Liver (tissue), 9 donors: Measurements from ENCODE around the gene COG4. TPM values are rescaled to one million over a fixed set of nuclear protein-coding genes. Genes with fewer than 3 reads are reported as not detected.

Experiments used
- DNase-seq: peaks from one replicate; pipeline ENCODE4 v3.0.0-alpha.2; 2017; ENCODE audit warnings: low spot score
- H3K27ac ChIP-seq, 2 donors: one replicate each; pipeline ENCODE4 v1.7.0; 2013; ENCODE audit warnings: inconsistent platforms in 2 of 2, low read length in 2 of 2, control low read depth in 1 of 2, low read depth in 1 of 2, mild to moderate bottlenecking in 1 of 2
- H3K27me3 ChIP-seq, 4 donors: one replicate each; pipeline versions ENCODE4 v1.6.1 to v1.7.0; 2013; ENCODE audit warnings: low read length in 3 of 4, inconsistent platforms in 1 of 4, mild to moderate bottlenecking in 1 of 4, moderate library complexity in 1 of 4; ENCODE audit not compliant: control insufficient read depth in 4 of 4, insufficient read depth in 4 of 4
- H3K36me3 ChIP-seq, 4 donors: one replicate each; pipeline versions ENCODE4 v1.6.1 to v1.7.0; 2013; ENCODE audit warnings: low read length in 3 of 4, mild to moderate bottlenecking in 3 of 4, low read depth in 1 of 4, moderate library complexity in 1 of 4; ENCODE audit not compliant: control insufficient read depth in 4 of 4, insufficient read depth in 3 of 4
- H3K4me1 ChIP-seq, 4 donors: one replicate each; pipeline versions ENCODE4 v1.6.1 to v1.7.0; 2013; ENCODE audit warnings: low read length in 3 of 4, mild to moderate bottlenecking in 3 of 4, moderate library complexity in 1 of 4; ENCODE audit not compliant: control insufficient read depth in 4 of 4, insufficient read depth in 4 of 4
- H3K4me3 ChIP-seq, 3 donors: one replicate each; pipeline versions ENCODE4 v1.6.1 to v1.7.0; 2013; ENCODE audit warnings: low read length in 3 of 3, control low read depth in 1 of 3, low read depth in 1 of 3, mild to moderate bottlenecking in 1 of 3
- H3K9ac ChIP-seq, 2 donors: one replicate each; pipeline ENCODE4 v1.7.0; 2013; ENCODE audit warnings: low read length in 2 of 2, mild to moderate bottlenecking in 2 of 2, moderate library complexity in 2 of 2, control low read depth in 1 of 2, low read depth in 1 of 2
- H3K9me3 ChIP-seq, 4 donors: one replicate each; pipeline versions ENCODE4 v1.6.1 to v1.7.0; 2013; ENCODE audit warnings: low read length in 3 of 4; ENCODE audit not compliant: control insufficient read depth in 4 of 4
- CTCF ChIP-seq: fragments of 150-350 bp; IDR thresholded peaks from 2 replicates; pipeline ENCODE4 v1.5.1; 2017; ENCODE audit warnings: improper control_type of control experiment, low read depth, low read length; ENCODE audit not compliant: missing input control
- EGR1 ChIP-seq, 2 donors: IDR thresholded peaks; 2 replicates each; pipeline ENCODE4 v1.6.1; 2016 to 2018; ENCODE audit warnings: antibody characterized with exemption in 2 of 2, low read depth in 2 of 2
- FOXA1 ChIP-seq: IDR thresholded peaks from 2 replicates; pipeline ENCODE4 v1.6.1; 2016; ENCODE audit warnings: antibody characterized with exemption
- FOXA2 ChIP-seq: IDR thresholded peaks from 2 replicates; pipeline ENCODE4 v1.6.1; 2016; ENCODE audit warnings: antibody characterized with exemption
- GABPA ChIP-seq, 2 donors: IDR thresholded peaks in 1 of 2; conservative IDR thresholded peaks in 1 of 2; 2 replicates each; pipeline ENCODE4 v1.6.1; 2016; ENCODE audit warnings: antibody characterized with exemption in 2 of 2, mild to moderate bottlenecking in 1 of 2, moderate library complexity in 1 of 2
- HNF4A ChIP-seq, 2 donors: conservative IDR thresholded peaks; 2 replicates each; pipeline ENCODE4 v1.6.1; 2016; ENCODE audit warnings: antibody characterized with exemption in 2 of 2, mild to moderate bottlenecking in 2 of 2
- JUND ChIP-seq, 2 donors: IDR thresholded peaks; 2 replicates each; pipeline ENCODE4 v1.6.1; 2016; ENCODE audit warnings: antibody characterized with exemption in 2 of 2
- MAX ChIP-seq: IDR thresholded peaks from 2 replicates; pipeline ENCODE4 v1.6.1; 2016; ENCODE audit warnings: antibody characterized with exemption
- RAD21 ChIP-seq, 2 donors: IDR thresholded peaks; 2 replicates each; pipeline ENCODE4 v1.6.1; 2016; ENCODE audit warnings: antibody characterized with exemption in 2 of 2, mild to moderate bottlenecking in 2 of 2
- TAF1 ChIP-seq: conservative IDR thresholded peaks from 2 replicates; pipeline ENCODE4 v1.6.1; 2016; ENCODE audit warnings: antibody characterized with exemption, mild to moderate bottlenecking
- YY1 ChIP-seq: IDR thresholded peaks from 2 replicates; pipeline ENCODE4 v1.6.1; 2016; ENCODE audit warnings: antibody characterized with exemption, mild to moderate bottlenecking
- ZBTB33 ChIP-seq: IDR thresholded peaks from 2 replicates; pipeline ENCODE4 v1.6.1; 2016; ENCODE audit warnings: antibody characterized with exemption
- WGBS: extraction: QIAGEN DNeasy Blood & Tissue Kit; methylation state at CpG from one replicate; pipeline ENCODE4 v1.1.7; 2013; 5-methylcytosine and 5-hydroxymethylcytosine counted together
- polyA plus RNA-seq, 2 donors: library from polyadenylated mRNA; stranded (reverse) in 1 of 2; unstranded in 1 of 2; fragments of 200-250 nt in 1 of 2; fragments of >200 nt in 1 of 2; fragmentation: Nextera tagmentation in 1 of 2; extraction: Ambion mirVana in 1 of 2; gene quantifications; one replicate each; pipeline versions ENCODE4 v1.2.1 to v1.2.3, GENCODE V29; 2013 to 2015
- total RNA-seq, 2 donors: library from RNA; depleted of rRNA; stranded (reverse); fragments of >200 nt; gene quantifications; one replicate each; pipeline ENCODE4 v1.2.3, GENCODE V29; 2014
- TF ChIP-seq, protein P1 (sequence below): IDR thresholded peaks from 2 replicates; pipeline ENCODE4 v1.6.1; 2016; ENCODE audit warnings: antibody characterized with exemption, mild to moderate bottlenecking
- TF ChIP-seq, protein P2 (sequence below): IDR thresholded peaks from 2 replicates; pipeline ENCODE4 v1.6.1; 2016; ENCODE audit warnings: antibody characterized with exemption
- donor health status: healthy.
- donor health status: healthy.
- donor health status: healthy.
- donor health status: healthy.
- donor health status: healthy.

COG4 gene
- total and polyA plus RNA-seq, 4 donors: 15.3 to 59.5 (median 27.2) TPM

- TF ChIP-seq, protein P1, sequence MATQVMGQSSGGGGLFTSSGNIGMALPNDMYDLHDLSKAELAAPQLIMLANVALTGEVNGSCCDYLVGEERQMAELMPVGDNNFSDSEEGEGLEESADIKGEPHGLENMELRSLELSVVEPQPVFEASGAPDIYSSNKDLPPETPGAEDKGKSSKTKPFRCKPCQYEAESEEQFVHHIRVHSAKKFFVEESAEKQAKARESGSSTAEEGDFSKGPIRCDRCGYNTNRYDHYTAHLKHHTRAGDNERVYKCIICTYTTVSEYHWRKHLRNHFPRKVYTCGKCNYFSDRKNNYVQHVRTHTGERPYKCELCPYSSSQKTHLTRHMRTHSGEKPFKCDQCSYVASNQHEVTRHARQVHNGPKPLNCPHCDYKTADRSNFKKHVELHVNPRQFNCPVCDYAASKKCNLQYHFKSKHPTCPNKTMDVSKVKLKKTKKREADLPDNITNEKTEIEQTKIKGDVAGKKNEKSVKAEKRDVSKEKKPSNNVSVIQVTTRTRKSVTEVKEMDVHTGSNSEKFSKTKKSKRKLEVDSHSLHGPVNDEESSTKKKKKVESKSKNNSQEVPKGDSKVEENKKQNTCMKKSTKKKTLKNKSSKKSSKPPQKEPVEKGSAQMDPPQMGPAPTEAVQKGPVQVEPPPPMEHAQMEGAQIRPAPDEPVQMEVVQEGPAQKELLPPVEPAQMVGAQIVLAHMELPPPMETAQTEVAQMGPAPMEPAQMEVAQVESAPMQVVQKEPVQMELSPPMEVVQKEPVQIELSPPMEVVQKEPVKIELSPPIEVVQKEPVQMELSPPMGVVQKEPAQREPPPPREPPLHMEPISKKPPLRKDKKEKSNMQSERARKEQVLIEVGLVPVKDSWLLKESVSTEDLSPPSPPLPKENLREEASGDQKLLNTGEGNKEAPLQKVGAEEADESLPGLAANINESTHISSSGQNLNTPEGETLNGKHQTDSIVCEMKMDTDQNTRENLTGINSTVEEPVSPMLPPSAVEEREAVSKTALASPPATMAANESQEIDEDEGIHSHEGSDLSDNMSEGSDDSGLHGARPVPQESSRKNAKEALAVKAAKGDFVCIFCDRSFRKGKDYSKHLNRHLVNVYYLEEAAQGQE: peak; percentile 15
- TF ChIP-seq FOXA2 (no peak), MAX (peak; percentile 72)
- TF ChIP-seq, protein P2, sequence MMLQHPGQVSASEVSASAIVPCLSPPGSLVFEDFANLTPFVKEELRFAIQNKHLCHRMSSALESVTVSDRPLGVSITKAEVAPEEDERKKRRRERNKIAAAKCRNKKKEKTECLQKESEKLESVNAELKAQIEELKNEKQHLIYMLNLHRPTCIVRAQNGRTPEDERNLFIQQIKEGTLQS: no peak
Observed at GRCh38 chr16:70454222-70455034, 68.9 kb downstream of the COG4 start, which contains the start of gene FCSK (continued).

DNA sequence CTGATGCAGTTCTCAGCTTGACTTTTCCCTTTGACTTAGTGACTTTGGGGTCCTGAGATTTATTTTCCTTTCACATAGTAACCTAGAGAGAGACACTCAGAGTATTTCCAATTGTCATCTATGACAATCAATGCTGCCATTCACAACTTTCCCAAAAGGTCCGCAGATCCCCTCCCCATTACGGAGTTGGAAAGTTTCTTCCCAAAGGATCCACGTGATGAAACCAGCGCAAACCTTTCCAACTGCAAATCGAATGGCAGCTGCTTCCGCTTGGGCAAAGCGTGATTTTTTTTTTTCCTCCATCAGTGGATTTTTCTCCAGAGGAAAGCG, 69.5 kb downstream of the COG4 start:
- Histone ChIP-seq H3K27me3 (no peaks in the 10 kb centered on the region), H3K9ac (peak overlapping the region; percentile 52 to 97), H3K9me3 (no peaks in the 10 kb centered on the region), H3K4me1 (peaks cover 2 to 17% (median 5%) of the 10 kb centered on the region in 4 donors), H3K36me3 (no peaks in the 10 kb centered on the region), H3K4me3 (peak overlapping the region; percentile 79 to 97 (median 92)), H3K27ac (peak overlapping the region; percentile 97 to 100)
- under 1% methylated on average over 8 of the region's 8 CpGs for WGBS
- DNase-seq: no peak
- TF ChIP-seq CTCF (no peak), RAD21 (IDR thresholded peaks at IDR 0.05) (peak in 1 of 2 donors; percentile 36), GABPA (IDR thresholded peaks at IDR 0.05 in 1 of 2, conservative IDR thresholded peaks at IDR 0.05 in 1 of 2) (peak in 1 of 2 donors; percentile 48), YY1 (peak; percentile 63)

- peak overlapping the region; percentile 79 to 97 (median 92) for H3K4me3 ChIP-seq
- no peaks in the 10 kb centered on the region for H3K27me3 ChIP-seq
- H3K9ac ChIP-seq: peak overlapping the region in 1 of 2 donors; percentile 52
- no peaks in the 10 kb centered on the region for H3K9me3 ChIP-seq
- H3K27ac ChIP-seq: peak overlapping the region in 1 of 2 donors; percentile 100
- H3K4me1 ChIP-seq: peaks cover 2 to 17% (median 5%) of the 10 kb centered on the region in 4 donors
- no peak for DNase-seq
- no peaks in the 10 kb centered on the region for H3K36me3 ChIP-seq
- 98% methylated on average over 11 of the region's 11 CpGs for WGBS
- TF ChIP-seq HNF4A (conservative IDR thresholded peaks at IDR 0.05): no peak
- TF ChIP-seq, protein P2: no peak
- no peak for TF ChIP-seq ZBTB33
- no peak for TF ChIP-seq FOXA2
- no peak for TF ChIP-seq FOXA1
- TF ChIP-seq CTCF: no peak
- TF ChIP-seq JUND (IDR thresholded peaks at IDR 0.05): no peak
- TF ChIP-seq MAX: no peak
- no peak for TF ChIP-seq YY1
- TF ChIP-seq TAF1: no peak
- no peak for TF ChIP-seq EGR1 (IDR thresholded peaks at IDR 0.05; ENCODE audit: low read depth in 2 of 2)
Observed at GRCh38 chr16:70453117-70453891, 70.0 kb downstream of the COG4 start.
